RCC 7860 (cell line): ENCODE data around the gene GRM1.

Source experiments
- DNase-seq: peaks from one replicate; pipeline ENCODE4 v3.0.0-alpha.2; 2015; ENCODE audit warnings: low spot score
- FAIRE-seq: peaks from 2 replicates; lab custom pipeline; 2012; peaks lifted over from hg19 to GRCh38; lab: Jason Lieb, UNC

Gene GRM1

DNA sequence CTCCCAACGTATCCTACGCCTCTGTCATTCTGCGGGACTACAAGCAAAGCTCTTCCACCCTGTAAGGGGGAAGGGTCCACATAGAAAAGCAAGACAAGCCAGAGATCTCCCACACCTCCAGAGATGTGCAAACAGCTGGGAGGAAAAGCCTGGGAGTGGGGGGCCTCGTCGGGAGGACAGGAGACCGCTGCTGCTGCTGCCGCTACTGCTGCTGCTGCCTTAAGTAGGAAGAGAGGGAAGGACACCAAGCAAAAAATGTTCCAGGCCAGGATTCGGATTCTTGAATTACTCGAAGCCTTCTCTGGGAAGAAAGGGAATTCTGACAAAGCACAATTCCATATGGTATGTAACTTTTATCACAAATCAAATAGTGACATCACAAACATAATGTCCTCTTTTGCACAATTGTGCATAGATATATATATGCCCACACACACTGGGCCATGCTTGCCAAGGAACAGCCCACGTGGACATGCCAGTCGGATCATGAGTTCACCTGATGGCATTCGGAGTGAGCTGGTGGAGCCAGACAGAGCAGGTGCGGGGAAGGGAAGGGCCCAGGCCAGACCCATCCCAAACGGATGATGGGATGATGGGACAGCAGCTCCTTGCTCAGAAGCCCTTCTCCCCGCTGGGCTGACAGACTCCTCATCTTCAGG is 406.0 kb downstream of the GRM1 start:
- FAIRE-seq (no peak), DNase-seq (no peak)

- no peak for FAIRE-seq
- no peak for DNase-seq
Measured at GRCh38 chr6:146441907-146442306, 413.0 kb downstream of the GRM1 start.

- no peak for FAIRE-seq
- DNase-seq: no peak
Measured at GRCh38 chr6:146444189-146444588, 415.3 kb downstream of the GRM1 start.

DNA sequence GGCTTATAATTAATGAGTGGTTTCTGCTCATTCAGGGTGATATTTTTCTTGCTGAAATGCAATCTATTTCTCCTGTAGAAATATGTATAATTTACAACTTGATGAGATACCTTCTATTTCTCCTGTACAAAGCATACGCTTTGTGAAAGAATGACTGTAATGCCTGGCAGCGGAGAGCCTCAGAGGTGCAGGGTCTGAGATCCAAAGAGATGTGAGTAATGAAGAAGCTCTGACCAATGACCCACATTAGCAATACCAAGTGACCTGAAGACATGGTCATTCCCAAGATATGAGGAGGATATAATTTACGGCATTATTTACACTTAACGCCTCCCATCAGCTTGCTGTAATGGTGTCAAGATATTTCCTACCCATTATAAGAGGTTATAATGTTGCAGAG is 416.4 kb downstream of the GRM1 start:
- DNase-seq: no peak
- FAIRE-seq: no peak

- DNase-seq (no peak), FAIRE-seq (no peak)
Measured at GRCh38 chr6:146456886-146457285, 428.0 kb downstream of the GRM1 start.

DNA sequence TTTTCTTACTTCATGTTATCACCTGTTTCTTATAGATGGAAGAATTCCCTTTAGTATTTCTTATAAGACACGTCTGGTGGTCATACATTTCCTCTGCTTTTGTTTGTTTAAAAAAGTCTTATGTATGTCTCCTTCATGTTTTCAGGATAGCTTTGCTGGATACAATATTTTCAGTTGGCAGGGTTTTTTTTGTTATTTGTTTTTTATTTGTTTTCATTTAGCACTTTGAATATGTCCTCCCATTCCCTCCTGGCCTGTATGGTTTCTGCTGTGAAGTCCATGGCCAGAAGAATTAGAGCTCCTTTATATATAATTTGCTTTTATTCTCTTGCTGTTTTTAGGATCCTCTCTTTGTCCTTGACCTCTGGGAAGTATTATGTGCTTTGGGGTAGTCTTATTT is 432.1 kb downstream of the GRM1 start:
- no peak for DNase-seq
- no peak for FAIRE-seq

DNA sequence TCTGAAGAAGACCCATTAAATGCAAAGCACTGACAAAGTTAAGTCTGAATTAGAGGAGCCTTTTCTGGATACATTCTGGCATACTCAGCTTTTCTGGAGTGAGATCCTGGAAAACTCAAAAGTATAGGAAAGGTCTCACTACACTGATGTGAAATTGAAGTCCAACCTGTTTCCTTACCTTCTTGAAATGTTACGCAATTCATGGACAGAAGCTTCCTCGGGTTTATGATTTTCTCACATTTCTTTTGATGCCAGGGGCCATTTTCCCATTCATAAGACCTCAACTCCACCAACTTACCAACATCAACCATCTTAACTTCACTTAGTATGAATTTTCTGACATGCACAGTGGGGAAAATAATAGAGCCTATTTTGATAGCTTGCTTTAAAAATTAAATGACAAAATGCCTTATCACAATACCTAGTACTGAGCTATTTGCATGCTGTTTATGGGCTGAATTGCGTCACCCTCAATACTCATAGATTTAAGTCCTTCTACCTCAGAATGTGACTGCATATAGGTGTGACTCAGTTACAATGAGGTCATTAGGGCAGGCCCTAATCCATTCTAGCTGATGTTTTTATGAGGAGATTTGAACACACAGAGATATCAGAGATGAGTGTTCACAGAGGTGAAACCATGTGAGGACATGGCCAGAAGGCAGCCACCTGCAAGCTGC is 441.4 kb downstream of the GRM1 start:
- FAIRE-seq (no peak), DNase-seq (no peak)

DNA sequence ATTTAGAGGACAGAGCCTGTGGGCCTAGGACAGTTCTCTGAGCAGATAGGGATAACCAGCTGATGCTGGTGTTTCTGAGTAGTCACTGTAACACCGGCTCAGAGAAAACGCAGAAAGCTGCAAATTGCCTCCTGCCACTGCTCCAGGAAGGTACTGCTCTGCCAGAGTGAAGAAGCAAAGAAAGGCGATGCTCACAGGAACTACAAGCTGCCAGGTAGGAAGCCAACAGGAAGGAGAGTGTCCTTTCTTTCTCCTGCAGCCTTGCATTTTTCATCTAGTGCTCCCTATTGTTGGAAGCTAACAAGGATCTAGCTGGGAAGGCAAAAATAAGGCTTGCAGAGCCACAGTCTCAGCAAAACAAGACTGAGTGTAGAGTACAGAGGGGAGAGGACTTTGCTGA is 444.1 kb downstream of the GRM1 start:
- no peak for FAIRE-seq
- DNase-seq: no peak

GRCh38 chr6:146481527-146481926 is 452.7 kb downstream of the GRM1 start:
- FAIRE-seq: no peak
- DNase-seq: no peak

GRCh38 chr6:146484411-146484810 is 455.5 kb downstream of the GRM1 start:
- FAIRE-seq (no peak), DNase-seq (no peak)
